Measurements from ENCODE around the gene NCOA1.
"Not testable (repeated sequence)": the region's sequence is repeated elsewhere in the genome, so short reads cannot be mapped to it uniquely, and the experiment has no call there.

Gene NCOA1

GRCh38 chr2:24463271-24463670, 27.8 kb upstream of the NCOA1 start:
- TF ChIP-seq SP1 (IDR thresholded peaks at IDR 0.05), result no peak
- TF ChIP-seq BHLHE40 (IDR thresholded peaks at IDR 0.05; ENCODE audit: borderline replicate concordance), result no peak
- no peak for TF ChIP-seq CTBP1 (IDR thresholded peaks at IDR 0.05; ENCODE audit: borderline replicate concordance)
- POLR2A ChIA-PET, result no interaction called here
- no peak for DNase-seq (ENCODE audit: extremely low spot score)
- CTCF ChIA-PET, result no interaction called here

DNA sequence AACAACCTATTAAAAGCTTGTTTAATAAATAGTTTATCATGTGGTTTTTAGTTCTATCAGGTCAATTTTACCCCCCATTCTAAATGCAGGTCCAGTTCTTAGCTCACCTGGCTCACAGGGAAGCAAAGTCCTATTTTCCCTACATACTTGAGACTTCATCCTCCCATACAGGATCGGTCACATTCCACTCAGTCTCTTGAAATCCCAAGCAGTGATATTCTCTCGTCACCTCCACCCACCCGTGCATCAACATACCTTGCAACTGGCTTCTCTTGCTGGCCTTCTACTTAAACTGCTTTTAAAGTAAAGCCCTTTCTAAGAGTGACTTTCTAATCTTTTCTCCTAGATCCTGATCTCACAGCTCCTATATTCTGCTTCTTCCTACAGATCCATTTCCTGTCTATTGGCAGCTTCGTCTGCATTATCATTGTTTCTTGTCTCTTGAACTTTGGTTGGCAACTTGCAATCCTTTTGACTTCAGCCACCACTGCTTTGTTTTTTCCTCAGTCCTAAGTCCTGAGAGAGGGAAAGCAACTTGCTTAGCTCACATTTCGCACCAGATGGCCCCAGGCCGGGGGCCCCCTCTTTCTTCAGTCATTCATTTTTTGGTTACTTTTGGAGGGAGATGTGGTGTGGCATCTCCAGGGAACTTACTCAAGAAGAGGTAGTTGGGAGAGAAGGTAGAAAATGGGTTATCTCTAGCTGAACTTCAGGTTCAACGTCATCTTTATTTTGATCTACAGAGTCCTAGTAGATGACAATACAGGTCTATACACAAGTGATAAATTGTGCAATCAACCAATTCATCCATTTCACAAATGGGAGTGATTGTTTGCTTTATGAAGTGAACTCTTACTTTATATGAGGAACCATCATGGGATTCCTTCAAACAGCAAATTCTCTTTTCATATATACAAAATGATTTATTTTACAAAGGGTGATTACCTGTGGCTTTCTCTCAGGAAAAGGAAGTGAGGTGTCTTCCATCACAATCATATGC, 23.9 kb upstream of the NCOA1 start:
- ChIA-PET CTCF (no interaction called here), POLR2A (no interaction called here)
- DNase-seq (ENCODE audit: extremely low spot score), result no peak
- TF ChIP-seq ZNF384 (IDR thresholded peaks at IDR 0.05) (no peak), ARNT (IDR thresholded peaks at IDR 0.05) (no peak), FOXK2 (IDR thresholded peaks at IDR 0.05) (no peak), BHLHE40 (IDR thresholded peaks at IDR 0.05; ENCODE audit: borderline replicate concordance) (no peak), SP1 (IDR thresholded peaks at IDR 0.05) (no peak), CTBP1 (IDR thresholded peaks at IDR 0.05; ENCODE audit: borderline replicate concordance) (no peak), SUZ12 (IDR thresholded peaks at IDR 0.05) (no peak)

DNA sequence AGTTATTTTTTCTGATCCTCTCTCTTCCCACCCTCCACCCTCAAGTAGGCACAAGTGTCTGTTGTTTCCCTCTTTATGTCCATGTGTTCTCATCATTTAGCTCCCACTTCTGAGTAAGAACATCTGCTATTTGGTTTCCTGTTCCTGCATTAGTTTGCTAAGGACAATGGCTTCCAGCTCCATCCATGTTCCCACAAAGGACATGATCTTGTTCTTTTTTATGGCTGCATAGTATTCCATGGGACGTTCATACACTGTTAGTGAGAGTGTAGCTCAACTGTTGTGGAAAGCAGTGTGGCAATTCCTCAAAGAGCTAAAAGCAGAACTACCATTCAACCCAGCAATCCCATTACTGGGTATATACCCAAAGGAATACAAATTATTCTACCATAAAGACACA, 22.6 kb upstream of the NCOA1 start:
- CTCF ChIA-PET; POLR2A ChIA-PET; DNase-seq (ENCODE audit: extremely low spot score): not testable (repeated sequence)

GRCh38 chr2:24469148-24469650, 21.9 kb upstream of the NCOA1 start:
- no peak for DNase-seq (ENCODE audit: extremely low spot score)
- TF ChIP-seq FOXM1 (IDR thresholded peaks at IDR 0.05; ENCODE audit: borderline replicate concordance) (no peak), LEF1 (IDR thresholded peaks at IDR 0.05; ENCODE audit: borderline replicate concordance) (no peak), HDGF (IDR thresholded peaks at IDR 0.05; ENCODE audit: borderline replicate concordance) (no peak), FOXK2 (IDR thresholded peaks at IDR 0.05) (no peak), NFRKB (IDR thresholded peaks at IDR 0.05) (no peak), ARNT (IDR thresholded peaks at IDR 0.05) (no peak), BHLHE40 (IDR thresholded peaks at IDR 0.05; ENCODE audit: borderline replicate concordance) (no peak), TARDBP (IDR thresholded peaks at IDR 0.05) (no peak), ELF4 (IDR thresholded peaks at IDR 0.05) (no peak), SUZ12 (IDR thresholded peaks at IDR 0.05) (no peak), SP1 (IDR thresholded peaks at IDR 0.05) (no peak), FOXA1 (IDR thresholded peaks at IDR 0.05) (no peak), L3MBTL2 (conservative IDR thresholded peaks at IDR 0.05) (no peak), ZNF384 (IDR thresholded peaks at IDR 0.05) (no peak)
- ChIA-PET POLR2A (interaction anchor here (1.5 kb wide), 1 partner anchor 22 kb away, joined by 9 read pairs; the partner anchor contains the start of gene NCOA1), CTCF (no interaction called here)

DNA sequence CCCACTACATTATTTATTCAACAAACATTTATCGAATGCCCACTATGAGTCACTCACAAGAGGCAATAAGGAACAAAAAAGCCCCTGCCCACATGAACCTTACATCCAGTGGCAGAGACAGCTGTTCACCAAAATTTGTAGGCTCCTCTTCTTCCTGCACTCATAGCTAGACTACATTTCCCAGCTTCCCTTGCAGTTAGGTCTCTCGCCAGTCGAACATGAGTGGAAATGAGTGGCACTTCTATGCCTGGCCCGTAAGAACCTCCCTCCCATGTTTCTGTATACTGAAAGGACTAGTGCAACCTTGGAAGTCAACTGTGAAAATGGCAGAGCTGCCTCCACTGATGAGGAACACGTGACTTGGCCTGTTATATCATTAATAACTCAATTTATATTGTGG, 19.4 kb upstream of the NCOA1 start:
- no peak for TF ChIP-seq ZNF384 (IDR thresholded peaks at IDR 0.05)
- peak; percentile 79 for TF ChIP-seq PKNOX1 (IDR thresholded peaks at IDR 0.05)
- ChIA-PET POLR2A (no interaction called here), CTCF (no interaction called here)
- DNase-seq (ENCODE audit: extremely low spot score), result peak; percentile 22

DNA sequence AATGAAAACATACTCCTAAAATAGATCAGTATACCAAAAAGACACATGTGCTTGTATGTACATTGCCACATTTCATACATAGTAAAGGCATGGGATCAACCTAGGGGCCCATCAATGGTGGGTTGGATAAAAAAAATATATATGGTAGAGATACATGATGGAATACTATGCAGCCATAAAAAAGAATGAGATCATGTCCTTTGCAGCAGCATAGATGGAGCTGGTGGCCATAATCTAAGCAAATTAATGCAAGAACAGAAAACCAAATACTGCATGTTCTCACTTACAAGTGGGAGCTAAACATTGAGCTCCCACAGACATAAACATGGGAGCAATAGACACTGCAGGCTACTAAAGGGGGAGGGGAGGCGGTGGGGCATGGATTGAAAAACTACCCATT, 18.6 kb upstream of the NCOA1 start:
- ChIA-PET CTCF (no interaction called here), POLR2A (no interaction called here)
- no peak for DNase-seq (ENCODE audit: extremely low spot score)
- TF ChIP-seq FOXK2 (IDR thresholded peaks at IDR 0.05) (no peak), ELF4 (IDR thresholded peaks at IDR 0.05) (no peak), PKNOX1 (IDR thresholded peaks at IDR 0.05) (no peak), FOXM1 (IDR thresholded peaks at IDR 0.05; ENCODE audit: borderline replicate concordance) (no peak), L3MBTL2 (conservative IDR thresholded peaks at IDR 0.05) (no peak), TARDBP (IDR thresholded peaks at IDR 0.05) (no peak)

GRCh38 chr2:24473626-24474025, 17.4 kb upstream of the NCOA1 start:
- DNase-seq (ENCODE audit: extremely low spot score), result no peak
- ChIA-PET POLR2A (no interaction called here), CTCF (no interaction called here)
- TF ChIP-seq BHLHE40 (IDR thresholded peaks at IDR 0.05; ENCODE audit: borderline replicate concordance) (no peak), FOXK2 (IDR thresholded peaks at IDR 0.05) (no peak), LEF1 (IDR thresholded peaks at IDR 0.05; ENCODE audit: borderline replicate concordance) (no peak), SP1 (IDR thresholded peaks at IDR 0.05) (no peak), SUZ12 (IDR thresholded peaks at IDR 0.05) (no peak), PKNOX1 (IDR thresholded peaks at IDR 0.05) (no peak), ELF4 (IDR thresholded peaks at IDR 0.05) (no peak), FOXM1 (IDR thresholded peaks at IDR 0.05; ENCODE audit: borderline replicate concordance) (no peak), FOXA1 (IDR thresholded peaks at IDR 0.05) (no peak), NFRKB (IDR thresholded peaks at IDR 0.05) (no peak), ARNT (IDR thresholded peaks at IDR 0.05) (no peak), ZNF384 (IDR thresholded peaks at IDR 0.05) (no peak), TARDBP (IDR thresholded peaks at IDR 0.05) (no peak), HDGF (IDR thresholded peaks at IDR 0.05; ENCODE audit: borderline replicate concordance) (no peak)

Data from HEK293T (cell line).